ENCODE results near the gene FAM174B.
"Not testable (repeated sequence)": the region's sequence is repeated elsewhere in the genome, so short reads cannot be mapped to it uniquely, and the experiment has no call there.

Gene FAM174B

GRCh38 chr15:92619145-92620101, 36.2 kb downstream of the FAM174B start:
- no peak for DNase-seq (ENCODE audit: low read depth, low spot score)

GRCh38 chr15:92617549-92618520, 37.7 kb downstream of the FAM174B start:
- no peak for DNase-seq (ENCODE audit: low read depth, low spot score)

GRCh38 chr15:92616621-92617548, 38.7 kb downstream of the FAM174B start:
- DNase-seq (ENCODE audit: low read depth, low spot score) = no peak

GRCh38 chr15:92614791-92615785, 40.5 kb downstream of the FAM174B start:
- DNase-seq (ENCODE audit: low read depth, low spot score) = no peak

GRCh38 chr15:92614301-92614700, 41.3 kb downstream of the FAM174B start:
- DNase-seq (ENCODE audit: low read depth, low spot score) = no peak

GRCh38 chr15:92613841-92614240, 41.7 kb downstream of the FAM174B start:
- DNase-seq (ENCODE audit: low read depth, low spot score) = no peak

- no peak for DNase-seq (ENCODE audit: low read depth, low spot score)
Measured at GRCh38 chr15:92612891-92613290, 42.7 kb downstream of the FAM174B start.

GRCh38 chr15:92611995-92612745, 43.4 kb downstream of the FAM174B start:
- no peak for DNase-seq (ENCODE audit: low read depth, low spot score)

GRCh38 chr15:92611150-92611549, 44.4 kb downstream of the FAM174B start:
- DNase-seq (ENCODE audit: low read depth, low spot score) = no peak

- no peak for DNase-seq (ENCODE audit: low read depth, low spot score)
Measured at GRCh38 chr15:92610101-92610520, 45.5 kb downstream of the FAM174B start.

GRCh38 chr15:92608866-92609700, 46.5 kb downstream of the FAM174B start:
- DNase-seq (ENCODE audit: low read depth, low spot score) = no peak

- not testable (repeated sequence) for DNase-seq (ENCODE audit: low read depth, low spot score)
Measured at GRCh38 chr15:92606836-92607150, 48.8 kb downstream of the FAM174B start.

GRCh38 chr15:92606126-92606835, 49.3 kb downstream of the FAM174B start:
- DNase-seq (ENCODE audit: low read depth, low spot score) = no peak

GRCh38 chr15:92605225-92605944, 50.2 kb downstream of the FAM174B start:
- no peak for DNase-seq (ENCODE audit: low read depth, low spot score)

- DNase-seq (ENCODE audit: low read depth, low spot score) = no peak
Measured at GRCh38 chr15:92603743-92604470, 51.7 kb downstream of the FAM174B start.

GRCh38 chr15:92603278-92603677, 52.3 kb downstream of the FAM174B start:
- DNase-seq (ENCODE audit: low read depth, low spot score) = no peak

Measured in activated CD4-positive, CD25-positive, alpha-beta regulatory T cell treated with anti-CD3 and anti-CD28 coated beads, Interleukin-2, amount 50 U/mL, for 16 hours (primary cell).